Right lobe of liver (tissue), 6 donors: Measurements from ENCODE around the gene TRIM52. TPM values are rescaled to one million over a fixed set of nuclear protein-coding genes. Genes with fewer than 3 reads are reported as not detected.

Experiments used
- ATAC-seq, 4 donors: fragments of 200-7000 bp; cut with Tn5 transposase; one replicate each; pipeline ENCODE4 v1.9.1; 2020; ENCODE audit warnings: mild to moderate bottlenecking in 4 of 4, moderate library complexity in 4 of 4
- DNase-seq, 3 donors: peaks; one replicate each; pipeline ENCODE4 v3.0.0-alpha.2; 2020
- H3K27ac ChIP-seq, 3 donors: fragments of 200-600 bp; one replicate each; pipeline ENCODE4 v1.8.0; 2022
- H3K27me3 ChIP-seq, 2 donors: fragments of 200-600 bp; one replicate each; pipeline ENCODE4 v1.8.0; 2022
- H3K36me3 ChIP-seq, 4 donors: fragments of 200-600 bp; sonication (generic) in 1 of 4; one replicate each; pipeline versions ENCODE4 v1.5.1 to v1.8.0; 2017 to 2022; ENCODE audit warnings: control low read depth in 1 of 4
- H3K4me1 ChIP-seq, 4 donors: fragments of 200-600 bp; sonication (generic) in 1 of 4; one replicate each; pipeline versions ENCODE4 v1.5.1 to v1.8.0; 2017 to 2022; ENCODE audit warnings: control low read depth in 1 of 4
- H3K4me3 ChIP-seq, 3 donors: fragments of 200-600 bp; one replicate each; pipeline ENCODE4 v1.8.0; 2022
- H3K9me3 ChIP-seq, 4 donors: fragments of 200-600 bp; sonication (generic) in 1 of 4; one replicate each; pipeline versions ENCODE4 v1.5.1 to v1.8.0; 2017 to 2022; ENCODE audit warnings: control low read depth in 1 of 4
- POLR2A ChIP-seq: fragments of 450-650 bp; IDR thresholded peaks from one replicate; pipeline ENCODE4 v1.6.1; 2017; ENCODE audit warnings: antibody characterized with exemption, mild to moderate bottlenecking
- WGBS: methylation state at CpG from one replicate; pipeline ENCODE4 v1.1.6; 2018; ENCODE audit warnings: low coverage, low lambda C conversion rate; ENCODE audit not compliant: insufficient coverage; ENCODE audit errors: missing lambda C conversion rate; 5-methylcytosine and 5-hydroxymethylcytosine counted together
- intact Hi-C, 2 donors: fragments of 100-400 bp; cut with DNase I; formaldehyde crosslinking; loops; one replicate each; pipeline versions ENCODE4 v1.11.2 to v1.14.1; 2022
- total RNA-seq, 6 experiments: library from RNA; depleted of rRNA in 2 of 6; stranded (reverse); fragments of >200 nt in 2 of 6; fragmentation: NEBNext Ultra II Directional in 3 of 6; extraction: Animal tissue kit (Norgen Biotek cat#: 25700) in 3 of 6; gene quantifications; one replicate each; pipeline versions ENCODE4 v1.1.0 to v1.2.4, GENCODE V29; 2016 to 2023
- TF ChIP-seq, protein P1 (sequence below), 4 donors: fragments of 200-600 bp in 3 of 4; fragments of 450-650 bp in 1 of 4; IDR thresholded peaks; one replicate each; pipeline versions ENCODE4 v1.5.1 to v1.8.0; 2016 to 2022; ENCODE audit warnings: antibody characterized with exemption in 4 of 4, mild to moderate bottlenecking in 2 of 4
- donor health status: DM: no; HTN: yes; CAD: no.
- donor health status: DM: no; HTN: no; CAD: no.
- donor health status: DM: no; HTN: no; CAD: no.
- donor health status: DM: no; HTN: yes; CAD: no.
- donor health status: DM: no; HTN: yes; CAD: no.

Gene TRIM52
- total RNA-seq, 6 experiments from 2014 or later: 2.8 to 6.5 (median 4.6) TPM

- peak; percentile 78 to 86 (median 80) for ATAC-seq
- peaks cover 0 to 43% (median 13%) of the 10 kb centered on the region in 4 donors for H3K4me1 ChIP-seq
- peak; percentile 66 for TF ChIP-seq POLR2A
- TF ChIP-seq, protein P1, sequence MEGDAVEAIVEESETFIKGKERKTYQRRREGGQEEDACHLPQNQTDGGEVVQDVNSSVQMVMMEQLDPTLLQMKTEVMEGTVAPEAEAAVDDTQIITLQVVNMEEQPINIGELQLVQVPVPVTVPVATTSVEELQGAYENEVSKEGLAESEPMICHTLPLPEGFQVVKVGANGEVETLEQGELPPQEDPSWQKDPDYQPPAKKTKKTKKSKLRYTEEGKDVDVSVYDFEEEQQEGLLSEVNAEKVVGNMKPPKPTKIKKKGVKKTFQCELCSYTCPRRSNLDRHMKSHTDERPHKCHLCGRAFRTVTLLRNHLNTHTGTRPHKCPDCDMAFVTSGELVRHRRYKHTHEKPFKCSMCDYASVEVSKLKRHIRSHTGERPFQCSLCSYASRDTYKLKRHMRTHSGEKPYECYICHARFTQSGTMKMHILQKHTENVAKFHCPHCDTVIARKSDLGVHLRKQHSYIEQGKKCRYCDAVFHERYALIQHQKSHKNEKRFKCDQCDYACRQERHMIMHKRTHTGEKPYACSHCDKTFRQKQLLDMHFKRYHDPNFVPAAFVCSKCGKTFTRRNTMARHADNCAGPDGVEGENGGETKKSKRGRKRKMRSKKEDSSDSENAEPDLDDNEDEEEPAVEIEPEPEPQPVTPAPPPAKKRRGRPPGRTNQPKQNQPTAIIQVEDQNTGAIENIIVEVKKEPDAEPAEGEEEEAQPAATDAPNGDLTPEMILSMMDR (IDR thresholded peaks at IDR 0.05): no peak
- intact Hi-C loops: no loop called here
- H3K9me3 ChIP-seq: no peaks in the 10 kb centered on the region
- peak overlapping the region; percentile 86 to 94 (median 93) for H3K4me3 ChIP-seq
- H3K36me3 ChIP-seq: peaks cover 0 to 7% (median 7%) of the 10 kb centered on the region in 4 donors
- H3K27me3 ChIP-seq: no peaks in the 10 kb centered on the region
- WGBS: 2% methylated on average over 39 of the region's 55 CpGs
- H3K27ac ChIP-seq: peak overlapping the region; percentile 73 to 84 (median 83)
- DNase-seq: peak; percentile 92
These were observed 14.5 kb downstream of the TRIM52 start for GRCh38 chr5:181246276-181247049.

DNA sequence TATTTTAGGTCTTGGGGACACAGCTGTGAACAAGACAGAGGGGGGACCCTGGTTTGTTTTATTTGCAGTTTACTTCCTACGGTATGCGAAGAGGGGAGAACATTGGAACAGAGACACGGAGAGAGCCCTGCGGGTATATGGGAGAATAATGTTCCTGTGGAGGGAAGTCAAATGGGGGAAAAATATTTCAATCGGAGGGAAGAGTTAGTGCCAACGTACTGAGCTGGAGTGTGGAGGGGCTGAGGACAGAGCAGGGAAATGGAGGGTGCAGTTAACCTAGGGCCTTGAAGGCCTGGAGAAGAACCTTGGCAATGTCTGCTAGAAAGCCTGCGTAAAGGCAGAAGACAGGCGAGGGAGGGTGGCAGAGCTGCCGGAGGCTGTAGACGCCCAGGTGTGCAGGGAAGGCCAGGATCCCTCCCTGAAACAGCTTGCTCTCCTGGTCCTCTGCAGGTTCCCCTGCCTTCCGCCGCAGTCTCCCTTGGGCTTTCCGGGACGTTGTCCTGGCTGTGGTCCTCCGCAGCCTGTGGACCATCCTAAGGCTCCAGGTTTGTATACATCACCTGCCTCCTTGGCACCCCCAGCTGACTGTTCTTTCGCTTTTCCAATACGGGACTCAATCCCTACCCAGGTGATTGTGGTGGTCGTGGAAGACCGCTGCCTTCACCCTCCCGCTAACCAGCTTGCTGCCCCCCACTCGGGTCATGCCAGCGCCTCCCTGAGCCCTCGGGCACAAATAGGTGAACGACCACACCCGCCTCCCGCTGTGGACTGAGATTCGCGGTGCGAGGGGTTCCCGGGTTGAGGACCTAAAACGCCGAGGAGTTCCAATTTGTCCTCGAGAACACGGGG, 15.3 kb downstream of the TRIM52 start:
- WGBS: 22% methylated on average over 29 of the region's 34 CpGs
- intact Hi-C loops: no loop called here
- peak in 1 of 3 donors; percentile 66 for DNase-seq
- peaks cover 4 to 15% (median 11%) of the 10 kb centered on the region in 4 donors for H3K36me3 ChIP-seq
- H3K27ac ChIP-seq: peak overlapping the region; percentile 73 to 84 (median 83)
- ATAC-seq: peak in 1 of 4 donors; percentile 1
- no peaks in the 10 kb centered on the region for H3K9me3 ChIP-seq
- H3K4me3 ChIP-seq: peak overlapping the region; percentile 86 to 94 (median 93)
- no peak for TF ChIP-seq POLR2A
- TF ChIP-seq, protein P1 (IDR thresholded peaks at IDR 0.05): no peak
- H3K27me3 ChIP-seq: no peaks in the 10 kb centered on the region
- peaks cover 0 to 48% (median 13%) of the 10 kb centered on the region in 4 donors for H3K4me1 ChIP-seq

- WGBS: 0% methylated on average over 38 of the region's 50 CpGs
- peak within 1 kb of the TSS; percentile 73 to 93 (median 87) for H3K27ac ChIP-seq
- peak; percentile 66 to 83 (median 75) for ATAC-seq
- peak; percentile 86 to 90 (median 88) for DNase-seq
- TF ChIP-seq, protein P1 (IDR thresholded peaks at IDR 0.05): no peak
- peak; percentile 68 for TF ChIP-seq POLR2A
- peaks cover 11 to 34% (median 26%) of the 10 kb centered on the region in 4 donors for H3K36me3 ChIP-seq
- intact Hi-C loops: no loop called here
- no peaks in the 10 kb centered on the region for H3K9me3 ChIP-seq
- peaks cover 0 to 39% (median 13%) of the 10 kb centered on the region in 4 donors for H3K4me1 ChIP-seq
- peak within 1 kb of the TSS; percentile 82 to 94 (median 91) for H3K4me3 ChIP-seq
- no peaks in the 10 kb centered on the region for H3K27me3 ChIP-seq
These were observed 17.2 kb downstream of the TRIM52 start, which contains the start of gene RACK1 for GRCh38 chr5:181243564-181244343. TSS of gene RACK1 (minus strand) at chr5:181243906. CDS start at chr5:181243800, 106 bp downstream.
